Stimulated activated CD8-positive, alpha-beta memory T cell treated with anti-CD3 and anti-CD28 coated beads, Interleukin-4, amount 100 ng/mL, for 4 hours (primary cell): ENCODE data around the gene JAK3.
A peak's percentile ranks its signal among the peaks of the same experiment; 100 is the strongest.

Experiments
- DNase-seq, 2 donors: peaks; one replicate each; pipeline ENCODE4 v3.0.0-alpha.2; 2020; ENCODE audit warnings: low read depth in 2 of 2, low spot score in 1 of 2

Gene JAK3

DNA sequence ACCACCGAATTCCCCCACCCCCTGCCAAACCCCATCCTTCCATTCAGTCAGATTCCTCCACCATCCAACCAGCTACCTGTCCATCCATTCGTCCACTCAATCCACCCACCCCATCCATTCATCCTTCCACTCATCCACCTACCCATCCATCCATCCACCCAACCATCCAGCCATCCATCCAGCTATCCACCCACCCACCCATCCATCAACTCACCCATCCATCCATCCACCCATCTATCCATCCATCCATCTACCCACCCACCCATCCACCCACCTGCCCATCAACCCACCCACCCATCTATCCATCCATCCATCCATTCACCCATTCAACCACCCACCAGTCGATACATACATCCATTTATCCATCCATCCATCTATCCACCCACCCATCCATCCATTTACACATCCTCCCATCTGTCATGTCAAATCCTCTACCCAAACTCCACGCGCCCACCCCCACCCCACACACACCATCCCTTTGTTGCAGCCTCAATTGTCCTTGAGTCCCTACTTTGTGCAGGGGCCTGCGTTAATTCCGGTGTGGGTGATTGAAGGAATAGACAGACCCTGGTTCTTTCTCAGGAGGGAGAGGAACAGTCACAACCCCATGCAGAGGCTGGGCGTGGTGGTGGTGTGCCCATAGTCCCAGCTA, 18.7 kb upstream of the JAK3 start:
- DNase-seq: no peak

DNA sequence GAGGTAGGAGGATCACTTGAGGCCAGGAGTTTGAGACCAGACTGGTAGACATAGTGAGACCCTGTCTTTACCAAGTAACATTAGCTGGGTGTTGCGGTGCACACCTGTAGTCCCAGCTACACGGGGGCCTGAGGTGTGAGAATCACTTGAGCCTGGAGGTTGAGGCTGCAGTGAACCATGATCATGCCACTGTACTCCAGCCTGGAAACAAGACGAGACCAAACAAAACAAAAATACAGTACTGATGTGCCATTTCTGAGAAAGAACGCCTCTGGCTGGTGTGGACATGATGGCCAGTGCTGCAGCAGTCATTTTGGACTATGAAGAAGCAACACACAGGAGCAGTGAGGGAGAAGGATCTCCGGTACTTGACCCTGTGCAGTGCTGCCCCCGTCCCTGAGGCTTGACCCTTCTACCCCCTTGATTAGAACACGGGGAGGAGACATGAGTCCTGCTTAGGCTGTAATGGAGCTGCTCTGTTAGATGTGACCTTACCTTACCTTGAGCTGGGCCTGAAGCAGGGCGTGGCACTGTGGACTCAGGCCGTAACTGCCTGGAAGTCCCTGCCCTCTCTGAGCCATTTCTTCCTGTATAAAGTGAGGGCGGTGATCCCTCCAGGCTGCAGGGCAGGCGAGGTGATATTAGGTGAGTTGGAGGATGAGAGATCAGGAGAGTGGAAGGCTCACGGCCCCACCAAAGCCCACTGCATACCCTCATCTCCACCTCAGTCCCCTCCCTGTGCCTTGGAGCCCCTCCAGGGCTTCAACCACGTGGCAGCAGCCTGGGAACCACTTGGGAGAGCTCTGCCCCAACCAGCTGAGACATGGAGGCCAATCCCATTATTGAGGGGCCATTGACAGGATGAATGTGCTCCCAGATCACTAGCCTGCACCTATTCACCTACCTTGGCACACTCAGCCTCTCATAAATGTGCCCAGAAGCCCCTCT, 17.9 kb upstream of the JAK3 start:
- DNase-seq: no peak

DNA sequence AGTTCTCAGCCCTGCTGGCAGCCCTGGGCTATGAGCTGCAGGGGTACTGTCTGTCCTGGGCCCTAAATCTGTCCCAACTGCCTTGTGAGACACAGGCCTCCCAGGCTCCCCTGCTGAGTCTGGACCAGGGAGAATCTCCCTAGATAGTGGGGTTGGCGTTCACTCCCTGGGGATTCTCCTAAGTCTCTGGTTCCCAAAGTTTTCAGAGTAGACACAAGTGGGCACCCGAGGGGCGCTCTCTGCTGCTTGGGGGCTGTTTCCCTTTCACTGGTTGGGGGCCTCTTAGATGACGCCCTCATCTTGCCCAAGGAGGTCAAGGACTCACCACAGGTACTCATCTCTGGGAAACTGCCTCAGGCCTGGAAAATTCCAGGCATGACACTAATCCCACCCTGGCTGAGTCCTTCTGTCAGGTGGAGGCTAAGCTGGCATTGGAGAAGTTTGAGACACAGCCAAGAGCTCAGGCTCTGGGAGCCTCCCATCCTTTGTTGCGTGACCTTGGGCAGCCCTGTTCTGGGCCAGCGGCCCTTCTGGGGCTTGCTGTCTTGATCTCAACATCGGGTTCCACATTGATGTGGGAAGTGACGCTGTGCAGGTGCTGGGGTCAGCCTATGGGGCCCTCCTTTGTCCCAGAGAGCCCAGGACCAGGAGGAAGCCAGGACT, 15.9 kb upstream of the JAK3 start:
- DNase-seq: no peak

DNA sequence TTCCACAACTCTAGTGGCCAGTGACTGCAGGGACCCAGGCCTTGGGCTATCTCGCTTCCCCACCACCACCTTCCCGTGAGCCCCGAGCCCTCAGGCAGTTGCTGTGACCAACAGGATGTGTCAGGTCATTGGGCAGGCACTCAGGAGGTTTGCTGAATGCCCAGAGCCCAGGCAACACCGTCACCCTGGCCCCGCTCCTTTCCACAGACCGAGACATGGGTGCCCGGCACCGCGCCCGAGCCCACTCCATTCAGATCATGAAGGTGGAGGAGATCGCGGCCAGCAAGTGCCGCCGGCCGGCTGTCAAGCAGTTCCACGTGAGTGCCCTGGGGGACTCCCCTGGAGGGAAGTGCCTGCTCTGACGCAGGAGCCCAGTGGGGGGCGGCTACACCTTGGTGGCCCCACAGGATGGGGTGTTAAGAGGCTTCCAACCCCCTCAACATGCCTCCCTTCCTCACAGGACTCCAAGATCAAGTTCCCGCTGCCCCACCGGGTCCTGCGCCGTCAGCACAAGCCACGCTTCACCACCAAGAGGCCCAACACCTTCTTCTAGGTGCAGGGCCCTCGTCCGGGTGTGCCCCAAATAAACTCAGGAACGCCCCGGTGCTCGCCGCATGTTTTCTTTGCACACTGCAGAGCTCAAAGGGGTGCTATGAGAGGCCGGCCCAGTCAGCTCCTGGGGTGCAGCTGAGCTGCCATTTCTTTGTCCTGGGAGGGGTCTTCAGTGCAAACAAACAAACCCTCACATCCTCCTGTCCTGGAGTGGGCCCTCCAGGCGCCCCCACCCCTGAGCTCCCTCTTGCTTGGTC, 15.1 kb upstream of the JAK3 start:
- DNase-seq: no peak

DNA sequence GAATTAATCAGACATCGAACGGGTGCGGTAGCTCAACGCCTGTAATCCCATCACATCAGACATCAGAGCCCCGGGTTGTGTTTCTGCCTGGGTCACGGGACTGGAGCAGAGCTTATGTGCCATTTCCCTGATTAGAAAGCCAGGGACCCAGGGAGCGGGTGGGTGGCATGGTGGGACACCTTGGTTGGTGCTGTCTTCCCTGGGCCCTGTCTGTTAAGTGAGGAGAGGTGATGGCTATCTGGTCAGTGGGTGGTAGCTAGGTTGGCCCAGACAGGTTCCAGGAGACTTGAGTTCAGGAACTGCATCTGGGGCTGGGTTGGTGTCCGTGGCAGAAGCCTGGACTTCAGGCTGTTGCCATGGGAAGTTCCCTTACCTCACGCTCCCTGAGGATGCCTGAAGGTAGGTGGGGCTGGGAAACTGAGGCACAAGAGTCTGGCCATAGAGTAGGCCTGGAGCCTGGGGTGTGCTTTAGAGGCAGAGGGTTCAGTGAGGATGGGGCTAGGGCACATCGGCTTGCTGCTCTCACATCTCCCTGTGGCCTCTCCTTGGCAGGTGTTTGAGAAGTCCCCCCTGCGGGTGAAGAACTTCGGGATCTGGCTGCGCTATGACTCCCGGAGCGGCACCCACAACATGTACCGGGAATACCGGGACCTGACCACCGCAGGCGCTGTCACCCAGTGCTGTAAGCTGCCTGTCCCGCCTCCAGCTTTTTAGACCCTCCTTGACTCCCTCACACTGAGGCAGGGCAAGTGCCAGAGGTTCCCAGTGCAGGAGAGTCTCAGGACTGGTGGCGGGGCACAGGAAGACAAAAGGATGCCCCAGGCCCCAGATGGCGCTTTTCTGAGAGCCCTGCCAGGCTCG, 14.0 kb upstream of the JAK3 start:
- no peak for DNase-seq

DNA sequence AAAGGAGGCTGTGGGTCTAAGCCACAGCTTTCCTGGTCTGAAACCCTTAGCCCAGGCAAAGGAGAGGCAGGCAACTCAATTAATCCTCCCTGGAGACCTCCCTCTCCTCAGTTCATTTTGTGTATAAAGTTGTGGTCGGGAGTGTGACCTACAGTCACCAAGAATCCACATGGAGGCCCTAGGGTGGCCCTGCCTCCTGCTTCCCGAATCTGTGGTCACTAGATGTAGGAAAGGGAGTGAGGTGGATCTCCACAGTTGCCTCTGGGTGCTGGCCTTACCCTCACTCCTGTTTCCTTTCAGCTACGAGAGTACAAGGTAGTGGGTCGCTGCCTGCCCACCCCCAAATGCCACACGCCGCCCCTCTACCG, 13.2 kb upstream of the JAK3 start:
- no peak for DNase-seq

DNA sequence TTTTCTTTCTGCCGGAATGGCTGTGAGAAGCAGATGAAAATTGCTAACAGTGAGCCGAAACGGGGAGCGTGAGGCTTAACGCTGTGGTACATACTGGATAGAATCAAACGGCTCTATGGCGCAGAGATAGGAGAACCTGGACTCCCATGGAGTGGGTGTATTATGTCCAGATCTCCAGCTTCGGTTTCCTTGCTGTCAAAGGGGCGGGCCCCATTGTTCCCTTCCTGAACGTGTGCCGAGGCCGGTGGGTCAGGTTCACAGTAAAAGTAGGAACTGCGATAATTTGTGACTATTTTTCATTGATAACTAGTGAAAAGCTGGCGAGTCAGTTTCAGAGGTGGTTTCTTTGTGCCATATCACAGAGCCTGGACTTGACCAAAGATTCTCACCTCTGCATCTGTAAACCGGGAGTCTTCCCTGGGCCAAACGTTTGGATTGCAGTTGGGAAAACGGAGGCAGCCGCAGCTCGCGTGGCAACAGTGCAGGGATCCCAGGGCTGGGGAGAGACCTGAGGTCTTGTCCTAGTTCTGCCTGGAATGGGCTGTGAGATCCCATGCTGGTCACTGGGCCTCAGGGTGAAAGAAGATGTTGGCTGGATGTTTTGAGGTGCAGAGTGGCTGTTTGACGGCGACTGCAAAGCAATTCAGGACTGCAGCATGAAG, 12.7 kb upstream of the JAK3 start:
- no peak for DNase-seq

DNA sequence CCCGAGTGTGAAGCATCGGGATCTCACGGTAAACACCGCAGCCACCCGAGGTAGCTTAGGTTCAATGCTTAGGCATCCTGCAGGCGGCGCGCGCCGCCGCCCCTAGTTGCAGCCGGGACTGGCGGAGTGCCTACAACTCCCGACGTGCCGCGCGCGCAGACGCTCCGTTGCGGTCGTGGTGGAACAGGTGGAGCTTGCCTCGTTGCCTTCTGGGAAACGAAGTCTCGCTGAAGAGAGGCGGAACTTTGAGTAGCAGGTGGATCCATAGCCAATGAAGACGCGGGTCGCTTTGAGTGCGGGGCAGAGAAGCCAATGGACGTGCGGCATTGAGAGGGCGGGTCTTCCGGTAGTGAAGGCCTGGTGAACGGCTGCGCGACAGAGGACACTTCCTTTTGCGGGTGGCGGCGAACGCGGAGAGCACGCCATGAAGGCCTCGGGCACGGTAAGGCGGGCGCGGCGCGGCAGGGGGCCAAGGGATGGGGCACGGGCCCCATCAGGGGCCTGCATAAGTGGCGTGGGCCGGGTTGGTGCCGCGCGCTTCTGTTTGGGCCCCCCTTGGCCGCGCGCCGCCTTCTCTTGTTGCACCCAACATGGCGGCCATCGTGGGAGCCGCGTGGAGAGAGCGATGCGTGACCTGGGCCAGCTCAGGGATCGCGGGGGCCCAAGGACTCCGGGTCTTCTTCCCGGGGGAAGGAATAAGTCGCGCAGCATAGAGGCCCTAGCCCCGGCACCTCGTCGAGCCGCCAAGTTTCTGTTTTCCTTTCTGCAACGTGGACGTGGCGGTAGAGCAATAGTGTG, 11.9 kb upstream of the JAK3 start, which contains the start of gene RPL18A:
TSS of gene RPL18A (plus strand) at position 378 of the 798 bp plus-strand sequence. CDS start at position 425, 47 bp downstream.
- DNase-seq: peak; percentile 94 to 99

DNA sequence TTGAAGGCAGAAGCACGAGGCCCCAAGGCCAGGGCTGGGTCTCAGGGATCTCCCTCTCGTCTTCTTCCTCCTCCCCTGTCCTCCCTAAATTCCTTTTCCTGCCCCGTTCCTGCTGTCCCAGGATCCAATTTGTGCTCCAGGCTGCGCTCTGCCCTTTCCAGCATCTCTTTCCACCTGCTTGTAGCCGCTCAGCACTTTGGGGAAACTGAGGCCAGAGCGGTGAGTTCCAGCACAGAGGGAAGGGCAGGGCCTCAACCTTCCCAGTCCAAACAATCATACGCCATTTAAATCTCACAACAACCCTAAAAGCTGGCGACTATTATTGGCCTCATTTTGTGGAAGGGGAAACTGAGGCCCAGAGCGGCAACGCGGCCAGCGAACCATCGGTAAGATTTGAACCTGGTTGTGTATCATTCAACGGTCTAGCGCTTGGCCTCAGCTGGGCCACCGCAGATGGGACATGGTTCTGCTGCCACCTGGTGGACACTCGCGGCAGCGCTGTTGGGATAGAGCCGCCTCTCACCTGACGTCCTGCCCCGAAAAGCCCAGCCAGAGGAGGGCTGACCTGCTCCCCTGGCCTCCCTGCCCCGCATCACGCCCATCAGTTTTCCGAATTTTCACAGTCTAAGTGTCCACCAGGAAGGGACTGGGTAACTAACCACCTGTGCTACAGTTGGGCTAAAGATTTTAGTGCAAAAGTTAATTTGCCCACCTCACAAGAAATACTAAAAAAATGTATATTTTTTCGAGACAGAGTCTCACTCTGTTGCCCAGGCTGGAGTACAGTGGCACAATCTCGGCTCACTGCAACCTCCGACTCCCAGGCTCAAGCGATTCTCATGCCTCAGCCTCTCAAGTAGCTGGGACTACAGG, 7.7 kb upstream of the JAK3 start:
- peak; percentile 75 to 93 for DNase-seq

DNA sequence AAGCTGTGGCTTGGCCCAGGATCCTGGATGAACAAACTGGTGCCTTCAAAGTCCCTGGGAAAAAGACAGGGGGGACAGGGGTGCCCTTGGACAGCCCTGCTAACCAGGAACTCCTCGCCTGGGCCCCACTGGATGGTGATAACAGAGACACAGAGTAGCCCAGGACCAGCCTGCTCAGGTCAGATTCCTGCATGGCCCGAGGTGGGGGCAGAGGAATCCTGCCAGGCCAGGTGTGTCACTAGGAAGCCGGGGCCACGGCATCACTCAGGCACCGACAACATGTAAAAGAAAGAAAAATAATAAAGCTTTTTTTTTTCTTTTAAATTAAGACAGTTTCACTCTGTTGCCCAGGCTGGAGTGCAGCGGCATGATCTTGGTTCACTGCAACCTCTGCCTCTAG, 6.3 kb upstream of the JAK3 start:
- no peak for DNase-seq

DNA sequence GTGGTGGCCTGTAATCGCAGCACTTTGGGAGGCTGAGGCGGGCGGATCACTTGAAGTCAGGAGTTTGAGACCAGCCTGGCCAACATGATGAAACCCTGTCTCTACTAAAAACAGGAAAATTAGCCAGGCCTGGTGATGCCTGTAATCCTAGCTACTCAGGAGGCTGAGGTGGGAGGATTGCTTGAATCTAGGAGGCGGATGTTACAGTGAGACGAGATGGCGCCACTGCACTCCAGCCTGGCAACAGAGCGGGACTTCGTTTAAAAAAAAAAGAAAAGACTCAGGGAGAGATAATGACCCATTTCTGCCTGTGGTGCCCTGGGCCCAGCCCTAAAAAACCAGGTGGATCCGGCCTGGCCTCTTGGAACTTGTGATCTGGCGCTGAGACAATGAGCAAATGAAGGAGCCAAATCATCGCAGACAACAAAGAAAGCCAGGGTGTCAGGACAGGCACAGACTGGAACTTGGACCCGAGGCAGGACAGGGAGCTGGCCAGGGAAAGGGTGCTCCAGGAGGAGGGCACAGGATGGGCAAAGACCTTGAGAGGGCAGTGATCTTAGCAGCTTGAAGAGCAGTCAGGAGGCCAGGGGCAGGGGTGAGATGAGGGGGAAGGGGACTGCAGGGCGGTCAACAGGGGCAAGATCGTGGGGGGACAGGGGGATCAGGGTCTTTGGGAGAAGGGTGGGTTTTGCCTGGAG, 962 bp upstream of the JAK3 start:
- no peak for DNase-seq

DNA sequence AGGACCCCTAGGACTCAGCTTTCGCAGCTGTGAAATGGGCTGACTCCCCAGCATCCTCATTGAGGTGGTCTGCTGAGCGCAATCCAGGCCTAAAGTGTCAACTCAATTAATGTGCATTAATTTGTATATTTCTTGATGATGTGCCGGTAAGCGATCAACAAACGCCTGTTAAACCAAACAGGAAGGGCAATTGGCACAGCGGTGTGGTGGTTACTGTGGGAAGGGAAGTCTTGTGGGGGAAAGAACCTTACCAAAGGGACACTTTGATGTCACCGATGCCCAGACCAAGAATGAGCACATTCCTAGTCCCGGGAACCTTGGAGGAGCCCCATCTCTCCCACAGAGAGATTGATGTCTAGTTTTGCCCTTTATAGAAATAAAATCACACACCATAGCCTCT, 1.6 kb downstream of the JAK3 start:
- DNase-seq: no peak

DNA sequence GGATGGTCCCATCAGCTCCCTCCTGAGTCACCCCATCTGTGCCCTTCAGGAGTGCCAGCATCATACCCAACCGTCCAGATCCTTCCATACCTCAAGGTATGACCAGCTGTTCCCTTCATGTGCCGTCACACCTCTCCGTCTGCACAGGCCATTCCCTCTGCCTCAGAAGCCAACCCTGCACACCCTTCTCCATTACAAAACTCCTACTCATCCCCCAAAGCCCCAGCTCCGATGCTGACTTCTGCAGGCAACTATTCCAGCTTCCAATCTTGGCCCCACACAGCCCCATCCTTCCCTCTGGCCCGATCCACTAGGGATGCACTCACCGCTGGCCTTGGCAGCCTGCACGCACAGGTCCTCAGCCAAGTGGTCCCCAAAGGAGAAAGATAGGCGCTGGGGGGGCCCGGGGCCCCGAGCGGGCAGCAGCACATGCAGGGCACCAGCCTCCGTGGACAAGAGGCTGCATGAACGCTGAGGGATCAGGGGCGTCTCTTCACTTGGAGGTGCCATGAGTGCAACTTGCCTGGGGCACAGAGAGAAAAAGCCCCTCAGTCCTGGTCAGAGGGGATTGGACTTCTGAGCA, 3.8 kb downstream of the JAK3 start:
- no peak for DNase-seq

DNA sequence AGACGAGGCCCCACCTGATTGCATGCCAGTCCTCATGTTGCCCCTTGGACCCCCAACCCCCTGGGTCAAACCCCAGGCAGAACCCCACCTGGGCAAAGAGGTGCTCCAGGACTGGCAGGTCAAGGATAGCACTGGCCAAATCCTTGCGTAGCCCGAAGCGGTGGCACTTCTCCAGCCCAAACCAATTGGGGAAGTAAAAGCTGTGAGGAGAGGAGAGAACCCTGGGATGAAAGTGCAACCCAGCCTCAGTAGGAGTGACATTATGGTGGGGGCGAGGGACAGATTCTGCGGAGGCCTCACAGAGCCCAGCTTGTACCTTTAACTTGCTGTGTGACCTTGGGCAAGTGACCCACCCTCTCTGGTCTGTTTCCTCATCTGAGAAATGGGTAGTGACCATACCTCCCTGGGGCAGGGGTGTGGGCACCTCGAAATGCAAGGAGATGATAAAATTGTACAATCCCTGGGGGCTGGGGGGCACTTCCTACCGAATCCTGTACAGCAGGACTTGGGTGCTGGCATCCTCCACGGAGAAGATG, 4.4 kb downstream of the JAK3 start:
- no peak for DNase-seq

DNA sequence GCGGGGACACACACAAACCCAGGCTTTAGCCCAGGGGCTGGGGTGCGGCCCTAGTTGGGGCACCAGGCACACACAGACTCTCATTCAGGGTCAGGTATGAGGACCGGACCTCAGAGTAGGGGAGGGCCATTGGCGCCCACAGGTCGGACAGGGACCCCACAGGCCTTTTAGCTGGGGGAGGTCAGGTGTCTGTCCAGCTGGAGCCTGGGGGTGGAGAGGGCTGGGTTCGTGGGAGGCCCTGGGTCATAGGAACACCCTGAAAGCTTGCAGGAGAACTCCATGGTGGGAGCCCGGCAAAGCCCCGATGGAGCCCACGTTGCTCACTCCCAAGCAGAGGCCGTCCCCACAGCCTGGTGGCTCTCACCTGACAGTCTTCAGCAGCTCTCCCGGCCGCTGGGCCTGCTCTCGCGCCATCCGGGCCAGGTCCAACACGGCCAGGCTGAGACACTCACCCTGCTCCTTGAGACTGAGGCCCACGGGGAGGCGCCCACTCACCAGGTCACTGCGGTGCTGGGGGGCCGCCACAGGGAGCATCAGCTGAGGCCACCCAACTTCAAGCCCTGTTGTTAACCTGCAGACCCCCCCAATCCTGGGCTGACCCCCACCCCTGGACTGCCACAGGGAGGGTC, 5.0 kb downstream of the JAK3 start:
- no peak for DNase-seq
